ENCODE data around the gene GALNT2.

- TF ChIP-seq, protein P1, sequence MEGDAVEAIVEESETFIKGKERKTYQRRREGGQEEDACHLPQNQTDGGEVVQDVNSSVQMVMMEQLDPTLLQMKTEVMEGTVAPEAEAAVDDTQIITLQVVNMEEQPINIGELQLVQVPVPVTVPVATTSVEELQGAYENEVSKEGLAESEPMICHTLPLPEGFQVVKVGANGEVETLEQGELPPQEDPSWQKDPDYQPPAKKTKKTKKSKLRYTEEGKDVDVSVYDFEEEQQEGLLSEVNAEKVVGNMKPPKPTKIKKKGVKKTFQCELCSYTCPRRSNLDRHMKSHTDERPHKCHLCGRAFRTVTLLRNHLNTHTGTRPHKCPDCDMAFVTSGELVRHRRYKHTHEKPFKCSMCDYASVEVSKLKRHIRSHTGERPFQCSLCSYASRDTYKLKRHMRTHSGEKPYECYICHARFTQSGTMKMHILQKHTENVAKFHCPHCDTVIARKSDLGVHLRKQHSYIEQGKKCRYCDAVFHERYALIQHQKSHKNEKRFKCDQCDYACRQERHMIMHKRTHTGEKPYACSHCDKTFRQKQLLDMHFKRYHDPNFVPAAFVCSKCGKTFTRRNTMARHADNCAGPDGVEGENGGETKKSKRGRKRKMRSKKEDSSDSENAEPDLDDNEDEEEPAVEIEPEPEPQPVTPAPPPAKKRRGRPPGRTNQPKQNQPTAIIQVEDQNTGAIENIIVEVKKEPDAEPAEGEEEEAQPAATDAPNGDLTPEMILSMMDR (IDR thresholded peaks at IDR 0.05; ENCODE audit: poor library complexity) = no peak
- TF ChIP-seq EZH2 (IDR thresholded peaks at IDR 0.05; ENCODE audit: borderline replicate concordance) = no peak
- TF ChIP-seq EZH2phosphoT487 (IDR thresholded peaks at IDR 0.05; ENCODE audit: low read depth, severe bottlenecking, unreplicated experiment) = no peak
Measured at GRCh38 chr1:230312676-230313075, 245.6 kb downstream of the GALNT2 start.
